KMS-11 (cell line): Measurements from ENCODE around the gene AK1.
A peak's percentile ranks its signal among the peaks of the same experiment; 100 is the strongest.
"Not testable (repeated sequence)": the region's sequence is repeated elsewhere in the genome, so short reads cannot be mapped to it uniquely, and the experiment has no call there.

Experiments
- H2AFZ ChIP-seq: fragments of 200-600 bp; sonication (generic); 2 replicates; pipeline ENCODE4 v1.6.1; 2016; ENCODE audit warnings: antibody characterized with exemption, mixed run types, low read depth
- H3K27ac ChIP-seq: fragments of 200-600 bp; sonication (generic); 2 replicates; pipeline ENCODE4 v1.6.1; 2016; ENCODE audit warnings: mild to moderate bottlenecking, mixed run types
- H3K27me3 ChIP-seq: fragments of 200-600 bp; sonication (generic); 2 replicates; pipeline ENCODE4 v1.6.1; 2017; ENCODE audit warnings: mild to moderate bottlenecking, low read depth, mixed run types, moderate library complexity; ENCODE audit not compliant: insufficient read depth
- H3K36me3 ChIP-seq: fragments of 200-600 bp; sonication (generic); 2 replicates; pipeline ENCODE4 v1.6.1; 2017; ENCODE audit warnings: mild to moderate bottlenecking, mixed run types; ENCODE audit not compliant: insufficient read depth
- H3K4me1 ChIP-seq: fragments of 200-600 bp; sonication (generic); 2 replicates; pipeline ENCODE4 v1.6.1; 2016; ENCODE audit warnings: mild to moderate bottlenecking, low read depth, mixed run types; ENCODE audit not compliant: poor library complexity, severe bottlenecking
- H3K4me2 ChIP-seq: fragments of 200-600 bp; sonication (generic); 2 replicates; pipeline ENCODE4 v1.7.0; 2016; ENCODE audit warnings: mild to moderate bottlenecking, mixed run types
- H3K4me3 ChIP-seq: fragments of 200-600 bp; sonication (generic); IDR thresholded peaks from 2 replicates; pipeline ENCODE4 v1.6.1; 2017; ENCODE audit warnings: low read depth, low read length, mixed read lengths; ENCODE audit not compliant: insufficient read depth
- H3K79me2 ChIP-seq: fragments of 200-600 bp; sonication (generic); 2 replicates; pipeline ENCODE4 v1.6.1; 2016; ENCODE audit warnings: low read depth, mixed run types; ENCODE audit not compliant: insufficient read depth
- H3K9ac ChIP-seq: fragments of 200-600 bp; sonication (generic); 2 replicates; pipeline ENCODE4 v1.6.1; 2016; ENCODE audit warnings: mild to moderate bottlenecking, mixed run types
- H4K20me1 ChIP-seq: fragments of 200-600 bp; sonication (generic); 2 replicates; pipeline ENCODE4 v1.6.1; 2016; ENCODE audit warnings: mild to moderate bottlenecking, mixed run types; ENCODE audit not compliant: insufficient read depth
- TF ChIP-seq, protein P1 (sequence below): fragments of 200-600 bp; sonication (generic); conservative IDR thresholded peaks from 2 replicates; pipeline ENCODE4 v1.6.1; 2017; ENCODE audit warnings: low read depth, mild to moderate bottlenecking, antibody characterized with exemption, low read length, moderate library complexity, mixed read lengths

AK1 gene

DNA sequence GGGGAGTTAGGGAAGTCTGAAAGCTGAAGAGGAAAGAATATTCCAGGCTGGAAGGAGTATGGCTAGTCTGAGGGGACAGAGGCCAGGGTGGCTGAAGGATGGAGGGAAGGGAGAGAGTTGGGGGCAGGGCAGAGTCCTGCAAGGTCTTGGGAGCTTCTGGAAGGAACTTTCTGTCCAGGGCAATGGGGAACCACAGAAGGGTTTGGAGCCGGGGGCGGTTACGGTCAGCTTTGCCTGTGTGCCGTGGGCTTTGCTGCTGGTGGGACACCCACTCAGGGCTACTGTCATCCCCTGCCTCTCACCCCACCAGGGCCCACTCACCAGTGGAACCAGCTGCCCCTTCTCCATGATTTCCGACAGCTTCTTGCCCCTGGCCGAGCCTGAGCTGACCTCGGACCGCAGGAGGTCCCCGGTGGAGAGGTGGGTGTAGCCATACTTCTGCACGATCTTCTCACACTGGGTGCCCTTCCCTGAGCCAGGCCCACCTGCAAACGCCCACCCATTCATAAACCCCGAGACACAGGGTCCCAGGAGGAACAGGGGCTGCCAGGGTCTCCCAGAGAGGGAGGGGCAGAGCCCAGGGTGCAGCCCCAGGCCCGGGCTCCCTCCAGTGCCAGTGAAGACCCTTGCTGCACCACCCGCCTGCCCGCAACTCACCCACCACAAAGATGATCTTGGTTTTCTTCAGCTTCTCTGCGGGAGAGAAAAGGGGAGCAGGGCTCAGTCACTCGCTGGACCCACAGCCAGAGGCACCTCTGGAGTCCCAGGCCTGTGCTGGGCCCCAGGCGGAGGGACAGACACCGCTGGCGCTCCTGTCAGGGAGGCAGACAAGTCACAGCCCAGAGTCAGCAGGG lies 4.9 kb downstream of the AK1 start:
- Histone ChIP-seq H4K20me1 (no peaks in the 10 kb centered on the region), H3K27me3 (no peaks in the 10 kb centered on the region), H3K27ac (no peak overlapping the region), H3K4me1 (no peaks in the 10 kb centered on the region), H3K9ac (no peak overlapping the region), H3K36me3 (no peaks in the 10 kb centered on the region), H3K79me2 (no peaks in the 10 kb centered on the region), H3K4me3 (no peak overlapping the region), H3K4me2 (no peak overlapping the region), H2AFZ (no peak overlapping the region)
- TF ChIP-seq, protein P1, sequence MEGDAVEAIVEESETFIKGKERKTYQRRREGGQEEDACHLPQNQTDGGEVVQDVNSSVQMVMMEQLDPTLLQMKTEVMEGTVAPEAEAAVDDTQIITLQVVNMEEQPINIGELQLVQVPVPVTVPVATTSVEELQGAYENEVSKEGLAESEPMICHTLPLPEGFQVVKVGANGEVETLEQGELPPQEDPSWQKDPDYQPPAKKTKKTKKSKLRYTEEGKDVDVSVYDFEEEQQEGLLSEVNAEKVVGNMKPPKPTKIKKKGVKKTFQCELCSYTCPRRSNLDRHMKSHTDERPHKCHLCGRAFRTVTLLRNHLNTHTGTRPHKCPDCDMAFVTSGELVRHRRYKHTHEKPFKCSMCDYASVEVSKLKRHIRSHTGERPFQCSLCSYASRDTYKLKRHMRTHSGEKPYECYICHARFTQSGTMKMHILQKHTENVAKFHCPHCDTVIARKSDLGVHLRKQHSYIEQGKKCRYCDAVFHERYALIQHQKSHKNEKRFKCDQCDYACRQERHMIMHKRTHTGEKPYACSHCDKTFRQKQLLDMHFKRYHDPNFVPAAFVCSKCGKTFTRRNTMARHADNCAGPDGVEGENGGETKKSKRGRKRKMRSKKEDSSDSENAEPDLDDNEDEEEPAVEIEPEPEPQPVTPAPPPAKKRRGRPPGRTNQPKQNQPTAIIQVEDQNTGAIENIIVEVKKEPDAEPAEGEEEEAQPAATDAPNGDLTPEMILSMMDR: no peak

DNA sequence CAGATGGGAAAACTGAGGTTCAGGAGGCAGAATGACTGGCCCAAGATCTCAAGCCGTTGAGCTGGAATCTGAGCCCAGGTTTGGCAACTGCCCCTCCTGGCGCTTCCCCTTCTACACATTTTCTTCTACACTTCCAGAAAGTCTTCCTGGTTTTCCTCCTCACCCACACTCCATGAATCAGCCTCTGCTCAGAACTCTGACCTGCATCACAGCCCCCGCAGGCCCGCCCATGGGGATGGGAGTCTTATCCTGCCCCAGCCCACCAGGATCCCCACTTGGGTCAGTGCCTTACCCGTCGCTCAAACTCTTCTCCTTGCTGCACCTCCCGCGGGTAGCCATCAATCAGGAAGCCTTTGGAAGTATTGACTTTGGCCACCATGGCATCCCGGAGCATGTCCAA lies 5.9 kb downstream of the AK1 start:
- Histone ChIP-seq H3K4me2 (no peak overlapping the region), H3K27me3 (no peaks in the 10 kb centered on the region), H3K27ac (no peak overlapping the region), H3K36me3 (no peaks in the 10 kb centered on the region), H2AFZ (no peak overlapping the region), H3K4me3 (no peak overlapping the region), H3K4me1 (no peaks in the 10 kb centered on the region), H4K20me1 (no peaks in the 10 kb centered on the region), H3K79me2 (no peaks in the 10 kb centered on the region), H3K9ac (no peak overlapping the region)
- TF ChIP-seq, protein P1: no peak

DNA sequence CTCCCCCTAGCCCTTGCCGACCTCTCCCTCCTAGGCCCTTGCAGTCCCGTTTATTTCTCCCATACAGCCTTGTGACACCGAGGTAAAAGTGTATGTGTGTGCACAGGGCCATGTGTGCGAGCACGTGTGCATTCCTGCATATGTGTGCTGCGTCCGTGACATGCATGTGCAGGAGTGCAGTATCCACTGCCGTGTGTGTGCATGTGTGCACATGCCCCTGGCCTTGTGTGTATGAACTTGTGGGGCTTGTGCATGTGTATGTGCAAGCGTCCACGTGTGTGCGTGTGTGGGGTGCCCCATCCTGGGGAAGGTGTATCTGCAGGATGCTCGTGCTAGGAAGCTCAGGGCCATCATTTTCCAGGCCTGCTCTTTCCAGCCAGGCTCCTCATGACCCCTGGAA lies 6.6 kb downstream of the AK1 start:
- no peak overlapping the region for H3K9ac ChIP-seq
- TF ChIP-seq, protein P1: no peak
- H3K79me2 ChIP-seq: no peaks in the 10 kb centered on the region
- H3K4me2 ChIP-seq: no peak overlapping the region
- no peak overlapping the region for H3K27ac ChIP-seq
- H4K20me1 ChIP-seq: no peaks in the 10 kb centered on the region
- H3K4me3 ChIP-seq: no peak overlapping the region
- H2AFZ ChIP-seq: no peak overlapping the region
- no peaks in the 10 kb centered on the region for H3K4me1 ChIP-seq
- no peaks in the 10 kb centered on the region for H3K27me3 ChIP-seq
- H3K36me3 ChIP-seq: no peaks in the 10 kb centered on the region

- not testable (repeated sequence) for H3K27me3 ChIP-seq, H2AFZ ChIP-seq, H3K27ac ChIP-seq, H3K4me2 ChIP-seq, H3K79me2 ChIP-seq, H3K4me3 ChIP-seq, H3K36me3 ChIP-seq, H4K20me1 ChIP-seq, H3K9ac ChIP-seq, H3K4me1 ChIP-seq
- TF ChIP-seq, protein P1: peak; percentile 22
Measured at GRCh38 chr9:127870153-127870491, 7.4 kb downstream of the AK1 start.
